ENCODE results near the gene GNG3. TPM values are rescaled to one million over a fixed set of nuclear protein-coding genes. Genes with fewer than 3 reads are reported as not detected.
"Not testable (repeated sequence)": the region's sequence is repeated elsewhere in the genome, so short reads cannot be mapped to it uniquely, and the experiment has no call there.

GNG3 gene
- total and polyA plus RNA-seq, 5 donors, result 0.57 TPM; not detected in 4

DNA sequence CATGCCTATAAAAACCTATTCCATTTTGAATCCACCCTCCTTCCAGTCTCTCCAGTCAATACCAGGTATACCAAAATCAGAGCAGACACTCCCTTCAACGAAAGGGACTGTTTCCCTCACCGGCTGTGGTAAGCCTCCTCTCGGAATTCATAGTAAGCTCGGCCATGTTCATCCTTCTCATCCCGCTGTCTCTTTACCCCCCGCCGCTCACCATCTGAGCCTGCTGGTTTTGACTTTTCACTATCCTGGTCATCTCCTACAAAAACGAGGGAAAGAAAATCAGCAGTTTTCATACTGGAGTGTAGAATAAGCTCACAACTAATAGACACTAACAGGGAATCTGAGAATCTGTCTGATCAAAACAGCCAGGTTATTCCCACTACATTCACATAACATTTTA is 16.7 kb downstream of the GNG3 start:
- Histone ChIP-seq H3K4me1 (ENCODE audit: control insufficient read depth, insufficient read depth, low read length) (no peaks in the 10 kb centered on the region), H3K4me3 (ENCODE audit: low read length) (peak overlapping the region; percentile 12), H3K27me3 (ENCODE audit: control insufficient read depth, insufficient read depth) (no peaks in the 10 kb centered on the region), H3K27ac (ENCODE audit: low read length) (no peak overlapping the region), H3K9me3 (ENCODE audit: control insufficient read depth, low read length) (no peaks in the 10 kb centered on the region)
- WGBS, result 34% methylated on average over 8 of the region's 8 CpGs
- no peak for ATAC-seq
- intact Hi-C loops (cut with DNase I), result no loop called here
- DNase-seq, result no peak

DNA sequence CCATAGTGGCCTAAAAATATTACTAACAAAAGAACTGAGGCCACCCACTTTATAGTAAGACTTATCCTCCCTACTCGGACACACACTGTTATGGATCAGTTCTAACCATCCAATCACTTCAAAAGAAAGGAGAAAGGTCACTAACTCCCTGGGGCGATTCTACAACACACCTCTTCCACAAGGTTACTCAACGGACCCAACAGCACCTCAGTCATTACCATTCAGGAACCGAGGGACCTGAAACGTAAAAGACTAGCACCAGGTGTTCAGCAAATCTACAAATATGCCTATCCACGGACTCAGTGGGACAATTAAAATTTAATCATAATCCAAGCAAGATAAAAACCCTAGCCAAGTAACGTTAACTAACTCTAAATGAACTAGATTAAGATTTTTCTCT is 18.2 kb downstream of the GNG3 start:
- intact Hi-C loops (cut with DNase I), result no loop called here
- Histone ChIP-seq H3K27me3 (ENCODE audit: control insufficient read depth, insufficient read depth) (no peaks in the 10 kb centered on the region), H3K27ac (ENCODE audit: low read length) (peak overlapping the region; percentile 66), H3K4me1 (ENCODE audit: control insufficient read depth, insufficient read depth, low read length) (peaks cover 2% of the 10 kb centered on the region), H3K4me3 (ENCODE audit: low read length) (peak overlapping the region; percentile 66), H3K9me3 (ENCODE audit: control insufficient read depth, low read length) (no peaks in the 10 kb centered on the region)
- DNase-seq (no peak), ATAC-seq (no peak)
- WGBS, result 1% methylated on average over 7 of the region's 7 CpGs

- intact Hi-C loops (cut with DNase I), result no loop called here
- H3K4me1 ChIP-seq (ENCODE audit: control insufficient read depth, insufficient read depth, low read length), result peaks cover 2% of the 10 kb centered on the region
- peak overlapping the region; percentile 96 for H3K27ac ChIP-seq (ENCODE audit: low read length)
- WGBS, result under 1% methylated on average over 51 of the region's 51 CpGs
- H3K9me3 ChIP-seq (ENCODE audit: control insufficient read depth, low read length), result no peaks in the 10 kb centered on the region
- ATAC-seq (no peak), DNase-seq (peak in 2 of 3 donors; percentile 57 to 75)
- H3K27me3 ChIP-seq (ENCODE audit: control insufficient read depth, insufficient read depth), result no peaks in the 10 kb centered on the region
- H3K4me3 ChIP-seq (ENCODE audit: low read length), result peak overlapping the region; percentile 66
These were observed 18.9 kb downstream of the GNG3 start for GRCh38 chr11:62726156-62726914.

GRCh38 chr11:62726915-62727164 is 19.4 kb downstream of the GNG3 start:
- H3K9me3 ChIP-seq (ENCODE audit: control insufficient read depth, low read length), result no peaks in the 10 kb centered on the region
- H3K27ac ChIP-seq (ENCODE audit: low read length), result peak overlapping the region; percentile 96
- peak overlapping the region; percentile 66 for H3K4me3 ChIP-seq (ENCODE audit: low read length)
- intact Hi-C loops (cut with DNase I), result no loop called here
- peaks cover 2% of the 10 kb centered on the region for H3K4me1 ChIP-seq (ENCODE audit: control insufficient read depth, insufficient read depth, low read length)
- DNase-seq (no peak), ATAC-seq (peak; percentile 3 to 4)
- WGBS, result under 1% methylated on average over 37 of the region's 37 CpGs
- H3K27me3 ChIP-seq (ENCODE audit: control insufficient read depth, insufficient read depth), result no peaks in the 10 kb centered on the region

DNA sequence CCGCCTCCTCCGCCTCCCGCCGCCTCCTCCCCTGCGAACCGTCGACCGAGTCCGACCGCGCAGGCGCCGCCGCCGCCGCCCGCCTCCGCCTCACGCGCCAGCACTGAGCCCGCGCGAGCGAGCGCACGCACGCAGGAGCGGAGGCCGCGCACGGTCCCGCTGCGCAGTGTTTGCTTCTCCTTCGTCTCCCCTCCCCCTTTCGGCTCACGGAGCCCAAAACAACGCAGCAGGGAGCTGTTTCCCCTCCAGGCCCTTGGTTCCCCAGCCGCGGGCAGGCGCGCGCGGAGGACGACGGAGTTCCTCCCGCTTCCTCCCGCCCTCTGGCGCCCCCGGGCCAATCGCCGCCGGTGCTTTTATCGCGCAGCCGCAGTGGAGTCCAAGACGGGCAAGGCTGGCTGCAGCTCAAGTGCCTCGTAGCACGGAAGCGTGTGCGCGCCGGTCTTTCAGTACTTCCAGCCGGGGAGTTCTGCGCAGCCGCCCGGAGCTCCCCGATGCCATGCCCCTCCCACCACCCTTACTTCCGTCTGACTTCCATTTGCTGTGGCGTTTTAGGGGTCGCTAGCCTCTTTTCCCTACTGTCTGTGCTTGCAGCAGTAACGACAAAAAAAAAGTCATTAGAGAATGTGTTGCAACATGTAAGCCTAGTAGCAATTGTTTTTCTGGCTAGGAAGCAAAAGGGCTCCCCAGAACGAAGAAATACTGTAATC is 19.8 kb downstream of the GNG3 start, which contains the start of gene HNRNPUL2:
TSS of gene HNRNPUL2 (minus strand) at position 293 of the 707 bp plus-strand sequence. CDS start 301 bp downstream, outside the sequence.
- peaks cover 2% of the 10 kb centered on the region for H3K4me1 ChIP-seq (ENCODE audit: control insufficient read depth, insufficient read depth, low read length)
- intact Hi-C loops (cut with DNase I), result no loop called here
- under 1% methylated on average over 72 of the region's 72 CpGs for WGBS

GRCh38 chr11:62727872-62728170 is 20.3 kb downstream of the GNG3 start:
- Histone ChIP-seq H3K4me1 (ENCODE audit: control insufficient read depth, insufficient read depth, low read length) (peaks cover 2% of the 10 kb centered on the region), H3K4me3 (ENCODE audit: low read length) (peak overlapping the region; percentile 90), H3K27ac (ENCODE audit: low read length) (peak overlapping the region; percentile 100), H3K9me3 (ENCODE audit: control insufficient read depth, low read length) (no peaks in the 10 kb centered on the region), H3K27me3 (ENCODE audit: control insufficient read depth, insufficient read depth) (no peaks in the 10 kb centered on the region)
- ATAC-seq, result peak; percentile 87
- intact Hi-C loops (cut with DNase I), result no loop called here
- under 1% methylated on average over 20 of the region's 20 CpGs for WGBS
- DNase-seq, result peak; percentile 85 to 93 (median 90)

More for the DNA sequence above, 19.8 kb downstream of the GNG3 start, which contains the start of gene HNRNPUL2:
- Histone ChIP-seq H3K27ac (ENCODE audit: low read length) (peak within 1 kb of the TSS; percentile 100), H3K9me3 (ENCODE audit: control insufficient read depth, low read length) (no peaks in the 10 kb centered on the region), H3K27me3 (ENCODE audit: control insufficient read depth, insufficient read depth) (no peaks in the 10 kb centered on the region), H3K4me3 (ENCODE audit: low read length) (peak within 1 kb of the TSS; percentile 90)
- ATAC-seq (peak; percentile 95 to 96), DNase-seq (peak; percentile 99 to 100 (median 100))

- Histone ChIP-seq H3K27ac (ENCODE audit: low read length) (peak within 1 kb of the TSS; percentile 100), H3K27me3 (ENCODE audit: control insufficient read depth, insufficient read depth) (no peaks in the 10 kb centered on the region), H3K4me1 (ENCODE audit: control insufficient read depth, insufficient read depth, low read length) (peaks cover 2% of the 10 kb centered on the region), H3K9me3 (ENCODE audit: control insufficient read depth, low read length) (no peaks in the 10 kb centered on the region), H3K4me3 (ENCODE audit: low read length) (peak within 1 kb of the TSS; percentile 90)
- peak; percentile 80 to 83 for ATAC-seq
- intact Hi-C loops (cut with DNase I), result no loop called here
- WGBS, result under 1% methylated on average over 29 of the region's 29 CpGs
- peak; percentile 87 to 94 (median 91) for DNase-seq
These were observed 20.9 kb downstream of the GNG3 start, which contains the start of gene TTC9C for GRCh38 chr11:62728171-62728988. Gene TTC9C, plus strand, starts transcription at chr11:62728486. Its CDS starts 363 bp downstream, at chr11:62728849.

DNA sequence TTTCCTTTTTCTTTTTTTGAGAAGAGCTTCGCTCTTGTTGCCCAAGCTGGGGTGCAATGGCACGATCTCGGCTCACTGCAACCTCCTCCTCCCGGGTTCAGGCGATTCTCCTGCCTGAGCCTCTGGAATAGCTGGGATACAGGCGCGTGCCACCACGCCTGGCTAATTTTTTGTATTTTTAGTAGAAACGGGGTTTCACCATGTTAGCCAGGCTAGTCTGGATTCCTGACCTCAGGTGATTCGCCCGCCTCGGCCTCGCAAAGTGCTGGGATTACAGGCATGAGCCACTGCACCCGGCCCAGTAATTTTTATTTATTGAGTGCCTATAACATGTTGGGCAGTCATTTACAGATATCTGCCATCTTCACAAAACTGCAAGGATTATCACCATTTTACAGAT is 22.6 kb downstream of the GNG3 start:
- H3K27ac ChIP-seq (ENCODE audit: low read length); H3K4me1 ChIP-seq (ENCODE audit: control insufficient read depth, insufficient read depth, low read length); H3K27me3 ChIP-seq (ENCODE audit: control insufficient read depth, insufficient read depth); H3K4me3 ChIP-seq (ENCODE audit: low read length); intact Hi-C loops (cut with DNase I); H3K9me3 ChIP-seq (ENCODE audit: control insufficient read depth, low read length); ATAC-seq; DNase-seq: not testable (repeated sequence)
- 84% methylated on average over 14 of the region's 14 CpGs for WGBS

GRCh38 chr11:62732830-62733229 is 25.4 kb downstream of the GNG3 start:
- no peak for DNase-seq
- H3K27me3 ChIP-seq (ENCODE audit: control insufficient read depth, insufficient read depth), result no peaks in the 10 kb centered on the region
- H3K4me1 ChIP-seq (ENCODE audit: control insufficient read depth, insufficient read depth, low read length), result peaks cover 2% of the 10 kb centered on the region
- H3K27ac ChIP-seq (ENCODE audit: low read length), result no peak overlapping the region
- H3K9me3 ChIP-seq (ENCODE audit: control insufficient read depth, low read length), result no peaks in the 10 kb centered on the region
- intact Hi-C loops (cut with DNase I), result no loop called here
- WGBS, result 83% methylated on average over 2 of the region's 2 CpGs
- no peak for ATAC-seq
- no peak overlapping the region for H3K4me3 ChIP-seq (ENCODE audit: low read length)

GRCh38 chr11:62737196-62737595 is 29.7 kb downstream of the GNG3 start:
- Histone ChIP-seq H3K27me3 (ENCODE audit: control insufficient read depth, insufficient read depth) (no peaks in the 10 kb centered on the region), H3K4me3 (ENCODE audit: low read length) (no peak overlapping the region), H3K27ac (ENCODE audit: low read length) (no peak overlapping the region), H3K9me3 (ENCODE audit: control insufficient read depth, low read length) (no peaks in the 10 kb centered on the region), H3K4me1 (ENCODE audit: control insufficient read depth, insufficient read depth, low read length) (no peaks in the 10 kb centered on the region)
- no peak for DNase-seq
- no peak for ATAC-seq
- intact Hi-C loops (cut with DNase I), result no loop called here
